H9 (cell line): ENCODE measurements around the gene SERINC3. TPM values are rescaled to one million over a fixed set of nuclear protein-coding genes. Genes with fewer than 3 reads are reported as not detected.

ENCODE experiments used
- DNase-seq: peaks from one replicate; pipeline ENCODE4 v3.0.0-alpha.2; 2017
- H2AFZ ChIP-seq: one replicate; pipeline ENCODE4 v1.6.1; 2013; ENCODE audit warnings: mild to moderate bottlenecking, low read length, control low read depth, moderate library complexity
- H2AK5ac ChIP-seq: 2 replicates; pipeline ENCODE4 v1.6.1; 2013; ENCODE audit warnings: low read length, control low read depth, mixed read lengths; ENCODE audit not compliant: insufficient read length
- H2BK120ac ChIP-seq: one replicate; pipeline ENCODE4 v1.6.1; 2013; ENCODE audit warnings: low read depth, mild to moderate bottlenecking, low read length, control low read depth, inconsistent platforms; ENCODE audit not compliant: poor library complexity, severe bottlenecking
- H2BK12ac ChIP-seq: 2 replicates; pipeline ENCODE4 v1.6.1; 2013; ENCODE audit warnings: low read length, control low read depth, mixed read lengths, low read depth; ENCODE audit not compliant: insufficient read length
- H2BK15ac ChIP-seq: 2 replicates; pipeline ENCODE4 v1.6.1; 2013; ENCODE audit warnings: low read depth, low read length, control low read depth
- H2BK20ac ChIP-seq: one replicate; pipeline ENCODE4 v1.6.1; 2013; ENCODE audit warnings: low read depth, mild to moderate bottlenecking, low read length, control low read depth, inconsistent platforms; ENCODE audit not compliant: poor library complexity, severe bottlenecking
- H2BK5ac ChIP-seq: 2 replicates; pipeline ENCODE4 v1.6.1; 2013; ENCODE audit warnings: low read length, control low read depth, mixed read lengths; ENCODE audit not compliant: insufficient read length
- H3K14ac ChIP-seq: 2 replicates; pipeline ENCODE4 v1.6.1; 2013; ENCODE audit warnings: low read length, control low read depth; ENCODE audit not compliant: insufficient read depth
- H3K18ac ChIP-seq: 2 replicates; pipeline ENCODE4 v1.6.1; 2013; ENCODE audit warnings: low read depth, mild to moderate bottlenecking, mixed read lengths, low read length, control low read depth; ENCODE audit not compliant: insufficient read length
- H3K23ac ChIP-seq: 2 replicates; pipeline ENCODE4 v1.6.1; 2013; ENCODE audit warnings: low read length, control low read depth, mixed read lengths, low read depth; ENCODE audit not compliant: insufficient read length
- H3K23me2 ChIP-seq: 2 replicates; pipeline ENCODE4 v1.6.1; 2013; ENCODE audit warnings: low read depth, mild to moderate bottlenecking, mixed read lengths, low read length, control low read depth; ENCODE audit not compliant: insufficient read length, poor library complexity, severe bottlenecking
- H3K27ac ChIP-seq: 2 replicates; pipeline ENCODE4 v1.5.1; 2013; ENCODE audit warnings: low read length, control low read depth, mixed read lengths, low read depth; ENCODE audit not compliant: insufficient read length
- H3K27me3 ChIP-seq: 2 replicates; pipeline ENCODE4 v1.6.1; 2013; ENCODE audit warnings: low read length, control low read depth, inconsistent platforms; ENCODE audit not compliant: insufficient read depth
- H3K4ac ChIP-seq: 2 replicates; pipeline ENCODE4 v1.6.1; 2013; ENCODE audit warnings: low read depth, mild to moderate bottlenecking, control low read depth, inconsistent platforms, low read length, moderate library complexity
- H3K4me1 ChIP-seq: 2 replicates; pipeline ENCODE4 v1.6.1; 2013; ENCODE audit warnings: low read length, control low read depth, inconsistent platforms; ENCODE audit not compliant: insufficient read depth
- H3K4me2 ChIP-seq: 2 replicates; pipeline ENCODE4 v1.6.1; 2013; ENCODE audit warnings: low read length, control low read depth, mixed read lengths; ENCODE audit not compliant: insufficient read length, insufficient read depth
- H3K56ac ChIP-seq: 2 replicates; pipeline ENCODE4 v1.6.1; 2013; ENCODE audit warnings: low read depth, mild to moderate bottlenecking, mixed read lengths, low read length, control low read depth; ENCODE audit not compliant: insufficient read length
- H3K79me1 ChIP-seq: 2 replicates; pipeline ENCODE4 v1.6.1; 2013; ENCODE audit warnings: low read depth, mild to moderate bottlenecking, moderate library complexity, low read length, control low read depth, inconsistent platforms; ENCODE audit not compliant: insufficient read depth, poor library complexity, severe bottlenecking
- H3K79me2 ChIP-seq: 2 replicates; pipeline ENCODE4 v1.6.1; 2013; ENCODE audit warnings: low read length, control low read depth, inconsistent platforms; ENCODE audit not compliant: insufficient read depth
- H3K9ac ChIP-seq: 2 replicates; pipeline ENCODE4 v1.6.1; 2013; ENCODE audit warnings: low read length, control low read depth, mixed read lengths; ENCODE audit not compliant: insufficient read length; ENCODE audit errors: extremely low read depth
- H3K9me3 ChIP-seq: one replicate; pipeline ENCODE4 v1.6.1; 2013; ENCODE audit warnings: low read depth, low read length, inconsistent platforms; ENCODE audit not compliant: control insufficient read depth
- H3T11ph ChIP-seq: one replicate; pipeline ENCODE4 v1.6.1; 2013; ENCODE audit warnings: mild to moderate bottlenecking, low read length, control low read depth, inconsistent platforms
- H4K20me1 ChIP-seq: one replicate; pipeline ENCODE4 v1.6.1; 2013; ENCODE audit not compliant: control insufficient read depth, insufficient read length, insufficient read depth
- H4K5ac ChIP-seq: 2 replicates; pipeline ENCODE4 v1.6.1; 2013; ENCODE audit warnings: low read depth, mild to moderate bottlenecking, mixed read lengths, low read length, control low read depth; ENCODE audit not compliant: insufficient read length
- H4K8ac ChIP-seq: replicated peaks from 2 replicates; pipeline ENCODE4 v1.6.1; 2013; ENCODE audit warnings: low read length, control low read depth, mixed read lengths, low read depth; ENCODE audit not compliant: insufficient read length
- H4K91ac ChIP-seq: 2 replicates; pipeline ENCODE4 v1.6.1; 2013; ENCODE audit warnings: low read depth, mild to moderate bottlenecking, moderate library complexity, mixed read lengths, low read length, control low read depth; ENCODE audit not compliant: insufficient read length
- H3K27ac Mint-ChIP-seq, 3 experiments: 2 replicates in 2 of 3; 3 replicates in 1 of 3; pipeline ENCODE4 v1.8.0; 2020 to 2021; ENCODE audit warnings: mixed read lengths in 3 of 3, mild to moderate bottlenecking in 1 of 3, moderate library complexity in 1 of 3
- H3K27me3 Mint-ChIP-seq: 2 replicates; pipeline ENCODE4 v1.8.0; 2021; ENCODE audit warnings: low read depth, mild to moderate bottlenecking, moderate library complexity, mixed read lengths
- H3K36me3 Mint-ChIP-seq, 3 experiments: 2 replicates in 2 of 3; 3 replicates in 1 of 3; pipeline ENCODE4 v1.8.0; 2020 to 2021; ENCODE audit warnings: low read depth in 3 of 3, mixed read lengths in 3 of 3; ENCODE audit not compliant: insufficient read depth in 1 of 3
- H3K4me1 Mint-ChIP-seq, 2 experiments: 2 replicates each; pipeline ENCODE4 v1.8.0; 2020; ENCODE audit warnings: mixed read lengths in 2 of 2
- H3K4me3 Mint-ChIP-seq, 2 experiments: 2 replicates in 1 of 2; 3 replicates in 1 of 2; pipeline ENCODE4 v1.8.0; 2020 to 2021; ENCODE audit warnings: mild to moderate bottlenecking in 2 of 2, mixed read lengths in 2 of 2, moderate library complexity in 1 of 2
- H3K9me3 Mint-ChIP-seq, 2 experiments: 2 replicates in 1 of 2; 3 replicates in 1 of 2; pipeline ENCODE4 v1.8.0; 2020; ENCODE audit warnings: mild to moderate bottlenecking in 2 of 2, mixed read lengths in 2 of 2, moderate library complexity in 1 of 2
- WGBS: extraction: QIAGEN DNeasy Blood & Tissue Kit; methylation state at CpG from one replicate; pipeline ENCODE4 v1.1.7; 2013; ENCODE audit warnings: missing lambda C conversion rate, low lambda C conversion rate, mixed read lengths; ENCODE audit not compliant: insufficient read length; ENCODE audit errors: extremely low coverage; 5-methylcytosine and 5-hydroxymethylcytosine counted together
- total RNA-seq: library from RNA; stranded (reverse); gene quantifications from 2 replicates; pipeline ENCODE4 v1.2.1, GENCODE V29; 2021
- TF ChIP-seq, protein P1 (sequence below): fragments of 200-600 bp; sonication (generic); conservative IDR thresholded peaks from 3 replicates; pipeline ENCODE4 v1.8.0; 2021; ENCODE audit warnings: antibody characterized with exemption, mild to moderate bottlenecking

The SERINC3 gene
- total RNA-seq, 1 experiment from 2014 or later = 41.5 TPM

GRCh38 chr20:44485078-44485829 lies 36.6 kb downstream of the SERINC3 start:
- no peak overlapping the region for H3K27ac Mint-ChIP-seq

More at GRCh38 chr20:44485078-44485829, 36.6 kb downstream of the SERINC3 start:
- no peak overlapping the region for H3K56ac ChIP-seq
- no peaks in the 10 kb centered on the region for H3K79me2 ChIP-seq
- H3K4me1 ChIP-seq = no peaks in the 10 kb centered on the region
- no peaks in the 10 kb centered on the region for H3K9me3 ChIP-seq
- no peak overlapping the region for H3T11ph ChIP-seq
- H3K27me3 ChIP-seq = no peaks in the 10 kb centered on the region; the same call in 1 of the 2 replicates
- no peaks in the 10 kb centered on the region for H3K79me1 ChIP-seq
- Mint-ChIP-seq H3K36me3 (peaks cover 13 to 63% (median 46%) of the 10 kb centered on the region in 3 experiments; a peak in 6 of 7 replicates), H3K4me1 (no peaks in the 10 kb centered on the region), H3K27me3 (no peaks in the 10 kb centered on the region), H3K9me3 (no peaks in the 10 kb centered on the region), H3K4me3 (no peak overlapping the region)
- WGBS = no CpG with 5 or more reads among the region's 7 CpGs
- no peak overlapping the region for H2BK120ac ChIP-seq
- H2AFZ ChIP-seq = no peak overlapping the region
- H2BK12ac ChIP-seq = no peak overlapping the region
- H2BK5ac ChIP-seq = no peak overlapping the region
- no peak overlapping the region for H4K5ac ChIP-seq
- no peaks in the 10 kb centered on the region for H3K23me2 ChIP-seq
- no peak overlapping the region for H3K27ac ChIP-seq
- H4K20me1 ChIP-seq = no peaks in the 10 kb centered on the region
- H3K9ac ChIP-seq = no peak overlapping the region
- TF ChIP-seq, protein P1, sequence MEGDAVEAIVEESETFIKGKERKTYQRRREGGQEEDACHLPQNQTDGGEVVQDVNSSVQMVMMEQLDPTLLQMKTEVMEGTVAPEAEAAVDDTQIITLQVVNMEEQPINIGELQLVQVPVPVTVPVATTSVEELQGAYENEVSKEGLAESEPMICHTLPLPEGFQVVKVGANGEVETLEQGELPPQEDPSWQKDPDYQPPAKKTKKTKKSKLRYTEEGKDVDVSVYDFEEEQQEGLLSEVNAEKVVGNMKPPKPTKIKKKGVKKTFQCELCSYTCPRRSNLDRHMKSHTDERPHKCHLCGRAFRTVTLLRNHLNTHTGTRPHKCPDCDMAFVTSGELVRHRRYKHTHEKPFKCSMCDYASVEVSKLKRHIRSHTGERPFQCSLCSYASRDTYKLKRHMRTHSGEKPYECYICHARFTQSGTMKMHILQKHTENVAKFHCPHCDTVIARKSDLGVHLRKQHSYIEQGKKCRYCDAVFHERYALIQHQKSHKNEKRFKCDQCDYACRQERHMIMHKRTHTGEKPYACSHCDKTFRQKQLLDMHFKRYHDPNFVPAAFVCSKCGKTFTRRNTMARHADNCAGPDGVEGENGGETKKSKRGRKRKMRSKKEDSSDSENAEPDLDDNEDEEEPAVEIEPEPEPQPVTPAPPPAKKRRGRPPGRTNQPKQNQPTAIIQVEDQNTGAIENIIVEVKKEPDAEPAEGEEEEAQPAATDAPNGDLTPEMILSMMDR = no peak
- no peak overlapping the region for H3K18ac ChIP-seq
- H4K8ac ChIP-seq = no peak overlapping the region
- no peak overlapping the region for H3K23ac ChIP-seq
- H4K91ac ChIP-seq = no peak overlapping the region
- no peak overlapping the region for H2BK15ac ChIP-seq
- H2BK20ac ChIP-seq = no peak overlapping the region
- no peak for DNase-seq
- no peak overlapping the region for H3K4ac ChIP-seq
- H3K4me2 ChIP-seq = no peak overlapping the region
- no peak overlapping the region for H3K14ac ChIP-seq
- no peak overlapping the region for H2AK5ac ChIP-seq
